Gastrocnemius medialis (tissue), 4 donors: ENCODE measurements around the gene TDO2.

ENCODE experiments used
- CTCF ChIP-seq, 5 experiments: fragments of 450-650 bp in 3 of 5; fragments of 200-600 bp in 2 of 5; sonication (generic) in 2 of 5; IDR thresholded peaks in 4 of 5; conservative IDR thresholded peaks in 1 of 5; 1 replicate in 4 of 5; 2 replicates in 1 of 5; pipeline ENCODE4 v1.5.1; 2016 to 2019; ENCODE audit warnings: antibody characterized with exemption in 5 of 5, mild to moderate bottlenecking in 3 of 5, moderate library complexity in 3 of 5
- POLR2A ChIP-seq, 2 donors: fragments of 450-650 bp; IDR thresholded peaks; one replicate each; pipeline ENCODE4 v1.6.1; 2017; ENCODE audit warnings: antibody characterized with exemption in 2 of 2, mild to moderate bottlenecking in 2 of 2, moderate library complexity in 2 of 2

- TF ChIP-seq CTCF (IDR thresholded peaks at IDR 0.05 in 4 of 5, conservative IDR thresholded peaks at IDR 0.05 in 1 of 5) (no peak), POLR2A (IDR thresholded peaks at IDR 0.05) (no peak)
Measured at GRCh38 chr4:155881555-155881954, 21.9 kb upstream of the TDO2 start.
